Mesothelial cell of epicardium (in vitro differentiated cells): Measurements from ENCODE around the gene PRLH. TPM values are rescaled to one million over a fixed set of nuclear protein-coding genes. Genes with fewer than 3 reads are reported as not detected.
"Not testable (repeated sequence)": the region's sequence is repeated elsewhere in the genome, so short reads cannot be mapped to it uniquely, and the experiment has no call there.

Experiments used
- DNase-seq, 2 experiments: peaks; one replicate each; pipeline ENCODE4 v3.0.0; 2021; ENCODE audit warnings: low spot score in 2 of 2; ENCODE audit not compliant: unreplicated experiment in 2 of 2
- H3K27ac Mint-ChIP-seq: 2 replicates; pipeline ENCODE4 v1.8.0; 2021; ENCODE audit warnings: mixed read lengths
- H3K27me3 Mint-ChIP-seq: 2 replicates; pipeline ENCODE4 v1.8.0; 2021; ENCODE audit warnings: low read depth, mixed read lengths
- H3K36me3 Mint-ChIP-seq: 2 replicates; pipeline ENCODE4 v1.8.0; 2021; ENCODE audit warnings: mixed read lengths
- H3K4me1 Mint-ChIP-seq: 2 replicates; pipeline ENCODE4 v1.8.0; 2021; ENCODE audit warnings: mixed read lengths
- H3K4me3 Mint-ChIP-seq: 2 replicates; pipeline ENCODE4 v1.8.0; 2021; ENCODE audit warnings: mild to moderate bottlenecking, moderate library complexity, mixed read lengths
- H3K9me3 Mint-ChIP-seq: 2 replicates; pipeline ENCODE4 v1.8.0; 2021; ENCODE audit warnings: mixed read lengths
- CTCF ChIP-seq: fragments of 200-600 bp; sonication (generic); IDR thresholded peaks from one replicate; pipeline ENCODE4 v1.5.0; 2021; ENCODE audit warnings: antibody characterized with exemption; ENCODE audit not compliant: unreplicated experiment
- total RNA-seq: library from RNA; stranded (reverse); gene quantifications from 3 replicates; pipeline ENCODE4 v1.2.1, GENCODE V29; 2021

PRLH gene
- total RNA-seq, 1 donor from 2014 or later, result not detected

DNA sequence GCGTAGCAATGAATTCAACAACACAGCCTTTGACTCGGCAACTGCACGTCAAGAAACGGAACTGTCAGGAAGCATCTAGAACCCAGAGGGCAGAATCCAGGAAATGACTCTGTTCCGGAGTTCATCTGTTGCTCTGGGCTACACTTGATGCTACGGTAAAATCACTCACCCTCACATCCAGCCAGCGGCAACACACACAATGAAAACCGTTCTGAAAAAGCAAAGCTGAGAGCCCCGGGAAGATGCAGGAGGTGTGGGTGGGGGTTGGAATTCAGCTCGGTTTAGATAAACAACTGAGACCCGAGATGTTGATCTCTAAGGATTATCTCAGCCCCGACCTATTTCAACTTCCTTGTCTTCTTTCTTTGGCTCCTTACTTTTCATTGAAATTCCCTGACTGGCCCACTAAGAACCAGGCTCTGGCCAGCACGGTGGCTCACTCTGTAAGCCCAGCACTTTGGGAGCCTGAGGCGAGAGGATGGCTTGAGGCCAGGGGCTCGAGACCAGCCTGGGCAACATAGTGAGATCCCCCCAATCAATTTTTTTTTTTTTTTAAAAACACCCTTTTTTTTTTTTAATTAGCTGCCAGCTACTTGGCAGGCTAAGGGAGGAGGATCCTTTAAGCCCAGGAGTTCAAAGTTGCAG is 37.5 kb downstream of the PRLH start:
- H3K4me1 Mint-ChIP-seq, result peaks cover 34% of the 10 kb centered on the region
- H3K27me3 Mint-ChIP-seq, result peaks cover 15% of the 10 kb centered on the region
- TF ChIP-seq CTCF, result no peak
- no peak overlapping the region for H3K4me3 Mint-ChIP-seq
- no peaks in the 10 kb centered on the region for H3K36me3 Mint-ChIP-seq
- no peak overlapping the region for H3K27ac Mint-ChIP-seq
- H3K9me3 Mint-ChIP-seq, result peaks cover 8% of the 10 kb centered on the region
- DNase-seq, result no peak

DNA sequence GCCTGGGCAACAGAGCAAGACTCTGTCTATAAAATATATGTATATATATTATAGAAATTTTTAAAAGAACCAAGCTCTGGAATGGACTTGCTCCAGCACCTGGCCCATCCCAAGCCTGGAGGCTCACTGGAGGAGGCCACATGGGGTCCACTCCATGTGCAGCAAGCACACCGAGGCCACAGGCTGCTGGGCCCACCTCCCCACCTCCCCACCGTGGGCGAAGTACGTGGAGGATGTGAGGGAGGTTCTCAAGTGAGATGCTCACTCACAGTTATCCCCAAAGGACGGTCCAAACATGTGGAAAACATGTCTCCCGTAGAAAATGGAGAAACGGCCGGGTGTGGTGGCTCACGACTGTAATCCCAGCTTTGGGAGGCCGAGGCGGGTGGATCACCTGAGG is 38.0 kb downstream of the PRLH start:
- Mint-ChIP-seq H3K36me3 (no peaks in the 10 kb centered on the region), H3K27ac (no peak overlapping the region), H3K9me3 (peaks cover 8% of the 10 kb centered on the region), H3K27me3 (peaks cover 15% of the 10 kb centered on the region), H3K4me1 (peaks cover 34% of the 10 kb centered on the region), H3K4me3 (no peak overlapping the region)
- DNase-seq, result no peak
- no peak for TF ChIP-seq CTCF

DNA sequence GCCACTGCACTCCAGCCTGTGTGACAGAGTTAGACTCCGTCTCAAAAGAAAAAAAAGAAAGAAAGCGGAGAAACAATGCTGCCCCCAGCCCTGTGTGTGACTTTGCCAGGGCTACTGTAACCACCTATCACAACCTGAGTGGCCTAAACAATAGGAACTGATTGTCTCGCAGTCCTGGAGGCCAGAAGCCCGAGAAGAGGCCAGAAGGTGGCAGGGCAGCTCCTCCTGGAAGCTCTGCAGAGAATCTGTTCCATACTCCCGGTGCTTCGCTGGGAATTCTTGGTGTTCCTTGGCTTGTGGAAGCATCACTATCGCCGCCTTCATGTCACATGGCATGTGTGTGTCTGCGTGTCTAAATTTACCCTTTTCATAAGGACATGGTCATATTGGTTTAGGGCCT is 38.6 kb downstream of the PRLH start:
- DNase-seq, result no peak
- Mint-ChIP-seq H3K4me3 (no peak overlapping the region), H3K36me3 (no peaks in the 10 kb centered on the region), H3K4me1 (peaks cover 31% of the 10 kb centered on the region), H3K27ac (no peak overlapping the region), H3K27me3 (peaks cover 15% of the 10 kb centered on the region), H3K9me3 (peaks cover 8% of the 10 kb centered on the region)
- TF ChIP-seq CTCF, result no peak

DNA sequence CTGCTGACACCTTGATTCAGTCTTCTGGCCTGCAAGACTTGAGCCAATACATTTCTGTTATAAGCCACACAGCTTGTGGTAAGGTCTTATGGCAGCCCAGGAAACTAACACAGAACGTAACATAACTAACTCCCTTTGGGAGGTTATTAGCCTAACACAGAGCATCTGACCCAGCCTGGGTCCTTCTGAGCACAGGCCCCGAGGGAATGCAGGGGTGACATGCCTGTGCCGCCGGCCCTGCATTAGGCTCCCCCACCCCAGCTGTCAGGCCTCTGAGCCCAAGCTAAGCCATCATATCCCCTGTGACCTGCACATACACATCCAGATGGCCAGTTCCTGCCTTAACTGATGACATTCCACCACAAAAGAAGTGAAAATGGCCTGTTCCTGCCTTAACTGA is 40.1 kb downstream of the PRLH start:
- H3K36me3 Mint-ChIP-seq, H3K27ac Mint-ChIP-seq, DNase-seq, H3K4me3 Mint-ChIP-seq, H3K9me3 Mint-ChIP-seq: not testable (repeated sequence)
- Mint-ChIP-seq H3K4me1 (peaks cover 18% of the 10 kb centered on the region), H3K27me3 (peaks cover 15% of the 10 kb centered on the region)

GRCh38 chr2:237612527-237613357 is 46.4 kb downstream of the PRLH start:
- H3K4me1 Mint-ChIP-seq, result peaks cover 25% of the 10 kb centered on the region
- no peak overlapping the region for H3K4me3 Mint-ChIP-seq
- TF ChIP-seq CTCF, result no peak
- peaks cover 3% of the 10 kb centered on the region for H3K9me3 Mint-ChIP-seq
- no peak for DNase-seq
- peaks cover 2% of the 10 kb centered on the region for H3K27me3 Mint-ChIP-seq
- no peaks in the 10 kb centered on the region for H3K36me3 Mint-ChIP-seq
- no peak overlapping the region for H3K27ac Mint-ChIP-seq

- H3K4me1 Mint-ChIP-seq, result peaks cover 25% of the 10 kb centered on the region
- H3K27ac Mint-ChIP-seq, result no peak overlapping the region
- no peak for DNase-seq
- H3K27me3 Mint-ChIP-seq, result no peaks in the 10 kb centered on the region
- no peaks in the 10 kb centered on the region for H3K36me3 Mint-ChIP-seq
- no peaks in the 10 kb centered on the region for H3K9me3 Mint-ChIP-seq
- TF ChIP-seq CTCF, result no peak
- H3K4me3 Mint-ChIP-seq, result no peak overlapping the region
Observed at GRCh38 chr2:237613679-237614078, 47.3 kb downstream of the PRLH start.
